Gastrocnemius medialis (tissue), 4 donors: ENCODE results near the gene PRPS2. TPM values are rescaled to one million over a fixed set of nuclear protein-coding genes. Genes with fewer than 3 reads are reported as not detected.

Experiments used
- ATAC-seq, 2 donors: fragments of 150-250 bp; one replicate each; pipeline ENCODE4 v1.9.1; 2016
- DNase-seq, 2 donors: peaks; one replicate each; pipeline ENCODE4 v3.0.0-alpha.2; 2019
- H3K27ac ChIP-seq, 4 donors: fragments of 200-600 bp; sonication (generic); 1 replicate in 1 of 4; 2 replicates in 3 of 4; pipeline ENCODE4 v1.5.1; 2016 to 2018; ENCODE audit warnings: mild to moderate bottlenecking in 2 of 4, moderate library complexity in 1 of 4
- H3K27me3 ChIP-seq, 3 donors: fragments of 200-600 bp; sonication (generic) in 2 of 3; 1 replicate in 1 of 3; 2 replicates in 2 of 3; pipeline versions ENCODE4 v1.5.1 to v1.6.0; 2016 to 2019; ENCODE audit warnings: mild to moderate bottlenecking in 1 of 3, moderate library complexity in 1 of 3
- H3K36me3 ChIP-seq, 2 donors: fragments of 200-600 bp; sonication (generic) in 1 of 2; one replicate each; pipeline ENCODE4 v1.5.1; 2017 to 2018
- H3K4me1 ChIP-seq, 2 donors: fragments of 200-600 bp; sonication (generic) in 1 of 2; one replicate each; pipeline ENCODE4 v1.5.1; 2016 to 2017; ENCODE audit warnings: mild to moderate bottlenecking in 2 of 2
- H3K4me3 ChIP-seq, 4 donors: fragments of 200-600 bp; sonication (generic) in 3 of 4; 1 replicate in 1 of 4; 2 replicates in 3 of 4; pipeline ENCODE4 v1.5.1; 2016 to 2019; ENCODE audit warnings: mild to moderate bottlenecking in 2 of 4
- H3K9me3 ChIP-seq, 3 donors: fragments of 200-600 bp; sonication (generic) in 2 of 3; 1 replicate in 1 of 3; 2 replicates in 2 of 3; pipeline ENCODE4 v1.5.1; 2016 to 2019
- POLR2A ChIP-seq, 2 donors: fragments of 450-650 bp; IDR thresholded peaks; one replicate each; pipeline ENCODE4 v1.6.1; 2017; ENCODE audit warnings: antibody characterized with exemption in 2 of 2, mild to moderate bottlenecking in 2 of 2, moderate library complexity in 2 of 2
- in situ Hi-C, 4 donors: fragments of 200-750 bp; cut with MboI; loops; one replicate each; pipeline versions ENCODE4 v1.15.0 to v1.8.0; 2017; ENCODE audit warnings: low sequenced_read_pairs in 4 of 4
- intact Hi-C: fragments of 100-400 bp; cut with DNase I; formaldehyde crosslinking; loops from one replicate; pipeline ENCODE4 v1.15.1; 2023; ENCODE audit warnings: low total_unique reads
- total RNA-seq, 4 donors: library from RNA; depleted of rRNA; stranded (reverse); fragments of >200 nt; gene quantifications; one replicate each; pipeline versions ENCODE4 v1.1.0 to v1.2.3, GENCODE V29; 2016
- TF ChIP-seq, protein P1 (sequence below), 5 experiments: fragments of 450-650 bp in 3 of 5; fragments of 200-600 bp in 2 of 5; sonication (generic) in 2 of 5; IDR thresholded peaks in 4 of 5; conservative IDR thresholded peaks in 1 of 5; 1 replicate in 4 of 5; 2 replicates in 1 of 5; pipeline ENCODE4 v1.5.1; 2016 to 2019; ENCODE audit warnings: antibody characterized with exemption in 5 of 5, mild to moderate bottlenecking in 3 of 5, moderate library complexity in 3 of 5

Gene PRPS2
- total RNA-seq, 4 donors from 2014 or later, result 0.73 to 1.9 (median 1.3) TPM

DNA sequence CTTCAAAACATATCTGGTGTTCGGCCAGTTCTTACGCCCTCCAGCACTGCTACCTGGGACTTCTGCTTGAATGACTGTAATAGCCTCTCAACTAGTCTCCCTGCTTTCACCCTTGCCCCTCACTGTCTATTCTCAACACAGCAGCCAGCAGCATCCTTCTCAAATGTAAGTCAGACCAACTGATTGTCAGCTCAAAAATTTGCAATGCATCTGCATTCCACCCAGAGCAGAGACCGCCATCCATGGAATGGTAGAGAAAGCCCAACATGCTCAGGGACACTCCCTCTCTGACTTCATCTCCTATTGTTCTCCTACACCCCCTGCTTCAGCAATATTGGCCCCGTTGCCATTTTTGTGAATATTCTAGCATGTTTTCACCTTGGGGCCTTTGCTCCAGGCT is 81.5 kb downstream of the PRPS2 start:
- in situ Hi-C loops, result no loop called here
- intact Hi-C loops, result no loop called here

More for the DNA sequence above, 81.5 kb downstream of the PRPS2 start:
- Histone ChIP-seq H3K36me3 (no peaks in the 10 kb centered on the region), H3K27me3 (no peaks in the 10 kb centered on the region), H3K4me3 (no peak overlapping the region), H3K27ac (no peak overlapping the region), H3K9me3 (peaks cover 0 to 3% (median 0%) of the 10 kb centered on the region in 3 donors), H3K4me1 (no peaks in the 10 kb centered on the region)
- DNase-seq (no peak), ATAC-seq (no peak)
- no peak for TF ChIP-seq POLR2A (IDR thresholded peaks at IDR 0.05)
- TF ChIP-seq, protein P1, sequence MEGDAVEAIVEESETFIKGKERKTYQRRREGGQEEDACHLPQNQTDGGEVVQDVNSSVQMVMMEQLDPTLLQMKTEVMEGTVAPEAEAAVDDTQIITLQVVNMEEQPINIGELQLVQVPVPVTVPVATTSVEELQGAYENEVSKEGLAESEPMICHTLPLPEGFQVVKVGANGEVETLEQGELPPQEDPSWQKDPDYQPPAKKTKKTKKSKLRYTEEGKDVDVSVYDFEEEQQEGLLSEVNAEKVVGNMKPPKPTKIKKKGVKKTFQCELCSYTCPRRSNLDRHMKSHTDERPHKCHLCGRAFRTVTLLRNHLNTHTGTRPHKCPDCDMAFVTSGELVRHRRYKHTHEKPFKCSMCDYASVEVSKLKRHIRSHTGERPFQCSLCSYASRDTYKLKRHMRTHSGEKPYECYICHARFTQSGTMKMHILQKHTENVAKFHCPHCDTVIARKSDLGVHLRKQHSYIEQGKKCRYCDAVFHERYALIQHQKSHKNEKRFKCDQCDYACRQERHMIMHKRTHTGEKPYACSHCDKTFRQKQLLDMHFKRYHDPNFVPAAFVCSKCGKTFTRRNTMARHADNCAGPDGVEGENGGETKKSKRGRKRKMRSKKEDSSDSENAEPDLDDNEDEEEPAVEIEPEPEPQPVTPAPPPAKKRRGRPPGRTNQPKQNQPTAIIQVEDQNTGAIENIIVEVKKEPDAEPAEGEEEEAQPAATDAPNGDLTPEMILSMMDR (IDR thresholded peaks at IDR 0.05 in 4 of 5, conservative IDR thresholded peaks at IDR 0.05 in 1 of 5), result no peak

Other genes with a start within 250 kb of the PRPS2 start
- gene TLR7, start 75.7 kb downstream of the PRPS2 start, total RNA-seq, result under 1 TPM; 0.05 to 0.23 (median 0.16) TPM
- gene TLR8, start 115.2 kb downstream of the PRPS2 start, total RNA-seq, result under 1 TPM; 0.42 to 0.97 (median 0.62) TPM
- 100 to 1,000 TPM; 492 to 653 (median 526) TPM for gene TMSB4X, start 183.7 kb downstream of the PRPS2 start, total RNA-seq